SIG-M5 treated with dmso at 0.1 percent for 504 hours (cell line): Measurements from ENCODE around the gene SYNC.

ENCODE experiments used
- DNase-seq: peaks from one replicate; lab custom pipeline; 2025; ENCODE audit not compliant: unreplicated experiment; lab: John Stamatoyannopoulos, UW

SYNC gene

DNA sequence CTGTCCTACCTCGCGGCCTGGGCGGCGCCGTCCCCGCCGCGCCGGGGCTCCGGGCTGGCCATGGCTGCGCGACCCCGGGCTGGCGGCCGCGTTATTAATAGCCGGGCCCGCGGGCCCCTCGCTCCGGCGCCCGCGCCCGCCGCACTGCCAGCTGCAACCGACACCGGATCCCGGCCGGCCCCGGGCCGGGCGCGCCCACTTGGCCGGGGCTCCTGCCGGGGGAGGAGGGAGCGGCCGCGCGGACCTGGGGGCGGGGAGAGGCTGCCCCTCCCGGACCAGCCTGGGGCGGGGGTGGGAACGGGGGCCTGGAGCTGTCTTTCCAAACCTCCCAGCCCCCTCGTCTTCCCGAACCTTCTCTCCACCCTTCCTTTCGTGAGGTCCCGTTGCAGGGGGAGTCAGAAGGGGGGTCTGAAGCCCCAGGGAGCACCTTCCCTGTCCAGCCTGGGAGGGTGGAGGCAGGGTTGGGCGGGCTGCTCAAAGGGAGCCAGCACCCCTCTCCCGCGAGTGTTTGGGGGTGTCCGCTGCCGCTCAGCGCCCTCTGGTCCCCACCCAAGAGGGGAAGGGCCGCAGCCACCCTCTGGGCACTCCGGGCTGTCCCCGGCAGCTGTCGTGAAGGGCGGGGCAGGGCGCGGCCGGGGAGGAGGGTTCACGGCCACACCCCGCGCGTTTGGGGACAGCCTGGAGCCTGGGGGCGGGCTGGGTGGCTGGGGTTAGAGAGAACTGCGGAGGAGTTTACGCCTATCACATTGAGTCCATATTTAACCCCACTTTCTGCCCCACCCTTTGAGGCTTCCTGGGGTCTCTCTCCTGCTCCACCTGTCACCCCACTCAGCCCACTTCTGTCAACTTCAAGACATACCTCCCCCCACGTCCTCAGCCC is at the start of gene SYNC:
Gene SYNC, minus strand, starts transcription at position 172 of the 880 bp plus-strand sequence. Its CDS starts 110 bp downstream, at position 62.
- DNase-seq = no peak

DNA sequence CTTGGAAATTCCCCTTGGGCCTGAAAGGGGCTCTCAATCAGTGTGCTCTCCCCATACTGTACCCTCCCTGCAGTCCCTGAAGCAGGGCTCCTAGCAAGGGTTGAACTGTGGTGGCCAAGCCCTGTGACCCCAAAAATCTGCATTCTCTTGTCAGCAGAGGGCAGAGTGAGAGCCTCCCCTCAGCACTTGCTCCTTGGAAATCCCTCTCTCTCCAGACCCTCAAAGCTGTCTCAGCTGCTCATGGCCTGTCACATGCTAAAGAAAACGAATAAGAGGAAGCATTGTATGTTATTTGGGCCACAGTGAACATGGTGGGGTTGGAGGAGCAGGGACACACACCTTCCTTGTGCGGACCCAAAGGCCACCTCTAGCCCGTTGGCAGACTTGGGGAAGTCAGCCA is 47.2 kb upstream of the SYNC start:
- no peak for DNase-seq

DNA sequence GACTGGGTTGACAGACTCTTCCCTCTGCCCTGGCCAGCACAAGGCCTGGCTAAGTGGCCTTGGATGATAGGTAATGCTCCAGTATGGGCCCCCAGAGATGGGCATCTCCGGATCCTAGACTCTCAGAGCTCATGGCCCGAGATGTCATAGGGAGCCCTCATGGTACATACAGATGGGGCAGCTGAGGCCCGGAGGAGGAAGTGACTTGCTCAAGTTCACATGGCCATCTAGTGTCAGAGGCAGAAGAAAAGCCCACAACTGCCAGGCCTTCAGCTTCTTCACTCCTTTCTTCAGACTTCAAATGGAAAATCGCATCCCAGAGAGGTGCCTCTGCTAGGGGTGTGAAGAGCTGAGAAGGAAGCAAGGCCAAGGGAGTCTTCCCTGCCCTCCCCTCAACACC is 46.8 kb upstream of the SYNC start:
- no peak for DNase-seq

DNA sequence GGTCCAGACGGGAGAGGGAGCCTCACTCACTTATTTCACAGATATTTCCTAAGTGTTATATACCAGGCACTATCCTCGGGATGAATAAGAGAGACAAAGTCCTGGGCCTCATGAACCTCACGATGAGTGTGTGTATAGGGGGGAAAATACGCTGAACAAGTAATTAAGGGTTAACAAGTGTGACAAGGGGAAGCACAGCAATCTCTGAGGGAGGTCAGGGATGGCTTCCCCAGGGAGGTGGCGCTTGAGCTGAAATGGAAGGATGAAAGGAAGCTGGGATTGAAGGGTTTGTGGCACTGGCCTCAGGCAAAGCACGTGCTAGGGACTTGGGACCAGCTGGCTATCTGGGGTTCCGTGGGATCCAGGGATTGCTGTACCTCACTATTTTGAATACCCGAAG is 46.4 kb upstream of the SYNC start:
- DNase-seq = no peak

DNA sequence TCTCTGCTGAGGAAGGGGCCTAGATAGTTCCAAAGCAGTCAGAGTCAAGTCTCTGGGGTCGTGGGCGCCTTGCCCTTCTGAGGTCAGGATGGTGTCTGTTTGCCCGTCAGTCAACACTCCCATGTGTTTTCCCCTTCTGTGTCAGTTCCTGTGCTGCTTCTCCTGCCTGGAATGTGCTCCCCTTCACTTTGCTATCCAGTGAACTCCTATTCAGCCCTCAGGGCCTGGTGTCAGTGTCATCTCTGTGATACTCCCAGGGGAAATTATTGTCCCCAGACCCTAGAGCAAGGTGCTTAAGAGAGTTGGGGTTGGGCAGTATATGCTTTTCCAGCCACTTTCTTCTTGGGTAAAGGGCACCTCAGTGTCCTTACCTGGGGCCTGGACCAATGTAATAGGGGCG is 45.8 kb upstream of the SYNC start:
- no peak for DNase-seq

DNA sequence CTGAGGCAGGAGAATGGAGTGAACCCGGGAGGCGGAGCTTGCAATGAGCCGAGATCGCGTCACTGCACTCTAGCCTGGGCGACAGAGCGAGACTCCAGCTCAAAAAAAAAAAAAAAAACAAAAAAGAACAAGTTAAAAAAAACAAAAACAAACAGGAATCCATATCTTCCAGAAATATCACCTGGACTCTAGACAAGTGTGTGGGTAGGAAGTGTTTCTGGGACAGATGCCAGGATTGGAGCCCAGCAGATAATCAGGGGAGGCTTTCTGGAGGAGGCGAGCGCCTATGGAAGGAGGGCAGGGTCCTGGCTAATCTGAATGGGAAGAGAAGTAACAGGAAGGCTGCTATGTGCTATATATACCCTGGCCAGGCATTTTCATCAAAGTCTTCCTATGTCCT is 43.6 kb upstream of the SYNC start:
- DNase-seq = no peak

DNA sequence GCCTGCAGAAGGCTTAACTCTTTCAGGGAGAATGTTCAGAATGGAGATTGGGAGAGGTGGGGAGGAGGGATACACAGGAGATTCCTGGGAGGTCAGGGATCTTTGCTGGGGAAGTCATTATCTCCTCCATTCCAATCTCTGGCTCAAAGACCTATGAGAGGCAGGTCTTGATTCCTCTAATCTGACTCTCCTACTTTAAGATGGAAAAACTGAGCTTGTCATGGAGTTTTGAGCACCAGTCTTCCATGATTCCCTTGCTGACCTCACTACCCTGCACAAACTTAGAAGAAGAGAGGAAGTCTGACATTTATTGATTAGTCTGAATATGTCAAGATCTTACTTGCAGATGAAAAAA is 41.5 kb upstream of the SYNC start:
- no peak for DNase-seq

DNA sequence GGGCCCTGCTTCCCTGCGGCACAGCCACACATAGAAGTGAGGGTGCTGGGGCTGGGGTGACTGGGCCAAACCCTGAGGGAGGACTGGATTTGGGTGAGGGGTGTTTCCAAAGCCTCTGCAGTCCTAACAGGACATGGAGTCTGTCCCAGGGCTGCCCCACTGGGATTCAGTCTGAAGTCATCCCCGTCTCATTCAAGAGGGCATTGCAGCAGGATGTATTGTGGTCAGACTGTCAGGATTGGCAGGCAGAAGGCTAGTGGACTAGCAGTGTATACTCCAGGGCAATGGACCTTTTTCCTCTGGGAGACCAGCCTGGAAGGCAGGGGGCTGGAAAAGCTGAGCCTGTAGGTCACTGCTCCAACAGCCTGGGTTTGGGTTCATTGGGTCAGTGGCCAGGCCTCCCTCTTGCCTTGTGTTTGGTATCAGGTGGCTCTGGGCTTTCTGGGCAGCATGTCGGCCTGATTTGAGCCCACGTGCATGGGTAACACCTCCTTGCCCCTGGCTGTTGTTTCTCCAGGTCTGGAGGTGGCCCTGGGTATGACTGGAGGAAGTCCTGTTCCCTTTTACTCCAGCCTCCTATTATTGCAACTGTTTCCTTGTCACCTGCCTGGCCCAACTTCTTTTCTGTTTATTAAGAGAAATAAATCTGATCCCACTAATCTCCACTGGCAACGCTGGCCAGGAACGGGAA is 41.0 kb upstream of the SYNC start:
- no peak for DNase-seq

DNA sequence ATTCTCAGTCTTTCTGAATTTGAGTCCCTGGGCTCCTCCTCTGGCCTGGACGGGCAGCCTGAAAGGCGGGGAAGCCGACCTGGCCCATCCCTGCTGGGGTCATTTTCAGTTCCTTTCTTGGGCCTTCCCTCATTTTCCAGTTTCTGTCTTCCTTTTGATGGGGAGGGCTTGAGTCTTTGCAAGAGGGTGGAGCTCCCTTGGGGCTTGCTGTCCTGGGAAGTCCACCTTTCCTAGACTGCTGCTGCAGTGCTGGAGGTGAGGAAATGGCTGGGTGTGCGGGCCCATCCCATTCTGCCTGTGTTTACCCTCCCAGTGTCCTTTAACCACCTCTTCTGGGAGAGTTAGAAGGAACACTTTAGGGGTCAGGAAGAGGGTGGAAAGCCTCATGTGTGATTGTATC is 40.4 kb upstream of the SYNC start:
- no peak for DNase-seq

DNA sequence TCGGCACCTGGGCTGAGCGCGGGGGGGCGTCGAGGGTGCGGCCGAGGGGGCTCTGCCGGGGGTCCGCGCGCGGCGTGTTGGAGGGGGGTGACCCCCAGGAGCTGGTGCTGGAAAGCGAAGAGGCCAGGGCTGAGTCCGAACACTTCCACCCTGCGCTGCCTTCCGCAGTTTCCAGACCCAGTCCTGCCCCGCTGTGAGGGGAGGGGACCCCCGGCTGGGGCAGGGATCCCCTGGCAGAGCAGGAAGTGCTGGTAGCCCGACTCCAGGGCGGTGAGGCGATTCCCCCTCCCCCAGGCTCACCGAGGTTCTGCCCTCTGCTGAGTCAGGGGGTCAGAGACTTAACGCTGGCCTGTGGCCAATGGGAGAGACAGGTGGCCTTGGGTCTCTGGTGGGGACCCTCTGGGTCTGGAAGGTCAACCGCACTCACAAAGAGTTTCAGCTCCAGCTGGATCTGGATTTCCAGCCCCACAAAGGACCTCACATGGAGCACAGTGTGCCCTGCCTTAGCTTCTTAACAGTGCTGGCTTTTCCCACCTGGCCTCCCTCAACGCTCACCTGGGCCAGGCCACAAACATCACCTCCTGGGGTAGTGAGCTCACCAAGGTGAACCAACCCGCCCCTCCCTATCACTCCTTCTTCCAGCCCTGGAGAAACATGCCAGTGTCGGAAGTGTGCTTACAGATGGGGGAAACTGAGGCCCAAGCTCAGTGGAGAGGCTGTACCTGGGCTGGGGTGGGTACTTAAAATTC is 39.8 kb upstream of the SYNC start:
- DNase-seq = no peak

DNA sequence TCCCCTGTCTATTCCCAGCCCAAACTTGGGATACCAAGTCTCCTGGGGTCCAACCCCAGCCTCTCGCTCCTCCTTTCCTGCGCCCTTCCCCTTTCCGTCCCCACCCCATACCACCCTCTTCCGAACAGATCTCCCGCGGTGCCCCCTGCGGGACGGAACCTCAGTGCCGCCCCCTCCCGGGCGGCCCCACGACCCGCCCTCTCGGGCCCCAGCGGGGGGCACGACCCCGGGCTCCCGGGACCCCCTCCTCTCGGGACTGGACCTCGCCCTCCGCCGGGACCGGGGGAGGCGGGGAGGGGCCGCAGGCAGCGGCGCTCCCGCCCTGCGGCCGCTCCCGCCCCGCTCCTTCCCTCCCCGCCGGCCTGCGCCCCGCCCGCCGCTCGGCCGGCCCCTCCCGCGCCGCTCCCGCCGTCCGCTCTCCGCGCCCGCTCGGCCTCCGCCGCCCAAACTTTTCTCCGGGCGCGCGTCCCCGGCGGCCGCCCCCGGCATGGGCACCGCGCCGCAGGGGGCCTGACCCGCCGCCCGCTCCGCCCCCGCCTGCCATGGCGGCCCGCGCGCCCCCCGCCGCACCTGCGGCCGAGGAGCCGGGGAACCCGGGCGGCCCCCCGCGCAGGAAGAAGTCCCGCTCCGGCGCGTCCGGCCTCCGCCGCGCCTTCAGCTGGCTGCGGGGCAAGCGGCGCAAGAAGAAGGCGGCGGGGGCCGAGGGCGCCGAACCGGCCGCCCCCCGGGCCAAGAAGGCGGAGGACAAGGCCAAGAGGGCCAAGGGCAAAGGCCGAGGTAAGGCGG is 39.0 kb upstream of the SYNC start:
- no peak for DNase-seq

DNA sequence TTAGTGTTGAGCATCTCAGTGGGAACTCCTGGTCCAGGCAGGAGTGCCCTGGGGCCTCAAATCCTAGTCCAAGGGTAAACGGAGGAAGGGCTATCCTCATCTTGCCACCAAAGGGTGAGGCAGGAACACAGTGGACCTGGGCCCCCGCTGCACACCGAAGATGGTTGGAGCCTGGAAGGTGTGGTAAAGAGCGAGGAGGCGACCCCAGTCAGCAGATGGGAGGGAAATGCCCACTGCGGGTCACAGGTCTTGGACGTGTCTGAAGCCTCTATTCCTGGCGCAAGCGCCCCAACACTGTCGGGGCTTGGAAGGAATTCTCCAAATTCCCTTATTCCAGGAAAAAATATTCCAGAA is 38.5 kb upstream of the SYNC start:
- no peak for DNase-seq

DNA sequence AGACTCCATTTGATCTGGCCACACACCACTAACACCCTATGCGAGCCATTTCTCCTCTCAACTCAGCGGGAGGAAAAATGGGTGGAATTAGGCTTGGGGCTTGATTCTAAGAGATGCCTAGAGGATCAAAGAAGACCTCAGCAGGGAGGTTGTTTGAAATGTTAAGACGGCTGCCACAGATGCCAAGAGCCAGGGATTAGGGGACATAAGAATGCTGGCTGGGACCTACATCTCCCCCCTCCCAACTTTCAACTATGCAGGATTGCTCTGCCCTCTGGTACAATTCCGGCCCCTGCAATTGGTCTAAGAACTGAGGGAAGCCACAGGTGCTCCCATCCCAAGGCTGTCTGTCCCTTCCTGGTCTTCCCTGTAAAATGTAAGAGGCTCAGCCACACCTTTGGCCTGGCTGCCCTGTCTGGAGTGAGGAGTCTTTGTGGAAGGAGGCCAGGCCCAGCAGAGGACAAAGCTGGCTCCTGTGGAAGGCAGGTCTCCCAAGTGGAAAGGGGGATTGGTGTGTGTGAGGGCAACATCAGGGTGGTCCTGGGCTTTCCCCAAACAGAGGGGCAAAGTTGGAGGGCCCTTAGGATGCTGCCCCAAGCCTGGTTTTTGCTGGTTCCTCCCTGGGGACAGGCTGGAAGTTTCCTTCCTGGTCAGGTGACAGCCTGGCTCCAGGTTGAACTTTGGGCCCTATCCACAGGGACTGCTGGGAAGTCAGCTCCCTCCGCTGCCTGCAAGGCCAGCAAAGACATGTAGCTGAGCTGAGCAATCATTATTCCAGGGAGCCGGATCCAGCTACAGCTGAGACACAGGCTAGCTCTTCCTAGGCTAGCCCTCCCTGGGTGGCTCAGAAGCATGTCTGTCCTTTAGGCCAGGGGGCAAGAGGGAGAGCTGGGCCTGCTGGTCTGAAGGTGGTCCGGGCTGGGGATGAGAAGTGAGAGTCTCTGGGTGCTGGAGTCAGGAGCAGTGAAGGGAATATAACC is 34.5 kb upstream of the SYNC start:
- DNase-seq = no peak

DNA sequence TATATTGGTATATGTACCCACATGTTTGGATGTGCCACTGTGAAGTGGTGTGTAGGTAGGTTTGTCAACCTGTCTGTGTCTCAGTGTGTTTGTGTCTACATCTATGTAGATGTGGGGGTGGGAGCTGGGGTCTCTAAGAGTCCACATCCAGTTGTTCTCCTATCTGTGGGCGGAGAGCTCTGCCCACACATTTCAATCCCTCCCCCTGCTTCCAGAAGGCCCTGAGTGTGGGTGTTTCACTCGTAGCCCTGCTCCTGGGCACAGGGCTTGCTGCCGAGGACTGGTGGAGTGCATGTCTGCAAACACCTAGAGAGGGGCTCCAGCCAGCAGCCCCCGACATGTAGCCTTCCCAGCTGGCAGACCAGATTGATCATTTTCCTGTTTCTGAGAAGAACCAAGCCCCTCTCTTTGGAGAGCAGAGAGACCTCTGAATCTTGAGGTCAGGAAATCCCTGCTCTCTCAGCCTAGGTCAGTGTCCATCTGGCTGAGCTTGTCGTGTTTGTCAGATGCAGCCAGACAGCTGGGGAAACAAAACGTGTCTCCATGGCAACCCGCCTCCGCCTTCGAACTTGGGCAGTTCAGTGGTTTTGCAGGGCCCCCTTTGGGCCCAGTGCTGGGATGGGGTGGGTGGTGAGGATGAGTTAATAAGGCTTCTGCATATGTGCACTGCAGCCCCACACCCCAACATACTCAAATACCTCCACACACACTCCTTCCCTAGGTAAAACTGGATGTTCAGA is 31.2 kb upstream of the SYNC start:
- DNase-seq = no peak

DNA sequence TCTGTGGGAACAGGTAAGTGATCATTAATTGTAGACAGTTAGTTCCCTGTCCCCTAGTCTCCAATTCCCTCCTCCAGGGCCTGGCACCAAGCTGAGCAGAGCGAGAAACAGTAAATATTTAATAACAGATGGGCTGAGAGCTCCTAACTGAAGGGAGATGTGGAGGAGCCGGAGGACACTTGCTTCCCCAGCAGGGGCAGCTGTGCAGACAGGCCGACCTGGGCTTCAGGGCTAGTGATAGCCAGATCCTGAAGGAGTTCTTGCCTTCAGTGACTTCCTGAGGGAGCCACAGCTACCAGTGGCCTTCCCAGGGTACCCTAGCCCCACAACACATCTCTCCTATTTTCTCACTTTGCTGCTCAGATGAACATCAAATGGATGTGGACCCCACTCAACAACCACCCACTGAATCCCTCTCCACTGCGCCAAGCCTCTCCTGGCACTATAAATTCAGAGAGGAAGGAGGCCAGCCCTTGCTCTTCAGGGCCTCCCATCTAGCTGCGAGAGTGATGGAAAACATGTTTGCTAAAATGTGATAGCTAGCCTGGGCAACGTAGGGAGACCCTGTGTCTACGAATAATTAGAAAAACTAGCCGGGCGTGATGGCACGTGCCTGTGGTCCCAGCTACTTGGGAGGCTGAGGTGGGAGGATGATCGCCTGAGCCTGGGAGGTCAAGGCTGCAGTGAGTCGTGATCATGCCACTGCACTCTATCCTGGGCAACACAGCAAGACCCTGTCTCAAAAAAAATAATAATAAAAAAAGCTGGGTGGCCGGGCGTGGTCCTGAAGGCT is 26.9 kb upstream of the SYNC start:
- DNase-seq = no peak

DNA sequence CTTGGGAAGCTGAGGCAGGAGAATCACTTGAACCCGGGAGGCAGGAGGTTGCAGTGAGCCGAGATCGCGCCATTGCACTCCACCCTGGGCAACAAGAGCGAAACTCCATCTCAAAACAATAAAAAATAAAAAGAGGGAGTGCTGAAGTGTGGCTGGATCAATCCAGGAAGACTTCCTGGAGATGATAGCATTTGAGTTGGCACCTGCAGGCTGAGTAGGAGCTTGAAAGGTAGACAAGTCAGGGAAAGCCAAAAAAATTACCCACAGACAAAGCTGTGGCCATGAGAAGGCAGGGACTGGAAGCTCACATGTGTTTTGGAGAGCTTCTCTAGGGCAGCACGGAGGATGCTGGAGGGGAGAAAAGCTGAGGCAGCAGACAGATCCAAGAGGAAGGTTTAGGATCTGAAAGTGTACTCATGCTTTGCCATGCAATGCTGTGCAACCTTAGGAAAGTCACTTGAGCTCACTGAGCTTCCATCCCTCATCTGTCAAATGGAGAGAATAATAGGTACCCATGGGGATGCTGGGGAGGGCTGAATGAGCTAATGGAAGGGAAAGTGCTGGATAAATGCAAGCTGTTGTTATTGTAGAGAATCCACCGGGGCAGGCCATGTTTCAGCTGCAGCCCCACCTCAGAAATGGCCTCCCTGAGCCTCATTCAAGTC is 26.0 kb upstream of the SYNC start:
- no peak for DNase-seq

DNA sequence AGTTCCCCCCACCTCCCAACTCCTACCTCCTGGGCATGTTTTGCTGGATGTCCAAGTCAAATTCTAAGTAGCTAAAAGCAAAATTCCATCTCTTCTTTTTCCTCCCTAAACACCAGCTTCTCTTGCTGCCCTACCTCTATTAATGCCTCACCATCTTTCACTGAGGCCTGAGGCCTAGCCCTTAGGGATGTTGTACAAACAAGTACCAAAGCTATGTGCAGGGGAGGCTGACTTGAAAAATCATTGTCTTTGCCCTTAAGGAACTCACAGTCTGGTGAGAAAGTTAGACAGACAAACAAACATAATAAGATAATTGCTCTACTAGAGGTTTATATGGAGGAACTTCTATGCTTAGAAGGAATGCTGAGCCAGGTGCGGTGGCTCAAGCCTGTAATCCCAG is 25.3 kb upstream of the SYNC start:
- no peak for DNase-seq

DNA sequence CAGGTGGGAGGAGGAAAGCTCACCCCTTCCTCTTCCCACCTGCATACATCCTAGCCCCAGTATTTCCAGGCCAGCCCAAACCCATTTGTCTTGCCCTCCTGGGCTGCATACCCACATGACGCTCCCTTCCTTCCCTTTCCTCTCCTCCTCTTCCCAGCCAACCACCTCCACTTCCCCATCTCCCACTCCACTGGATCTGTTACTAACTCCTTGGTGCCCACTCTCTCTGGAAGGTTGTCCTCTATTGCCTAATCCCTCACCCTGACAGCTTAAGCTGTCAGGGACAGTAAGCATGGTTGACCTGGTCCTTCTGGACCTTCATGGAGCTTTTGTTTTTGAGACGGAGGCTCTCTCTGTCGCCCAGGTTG is 23.0 kb upstream of the SYNC start:
- DNase-seq = no peak
